Measurements from ENCODE around the gene ATF5. TPM values are rescaled to one million over a fixed set of nuclear protein-coding genes. Genes with fewer than 3 reads are reported as not detected.
"Not testable (repeated sequence)": the region's sequence is repeated elsewhere in the genome, so short reads cannot be mapped to it uniquely, and the experiment has no call there.

The ATF5 gene
- total RNA-seq, 2 experiments from 2014 or later = 16.3 to 19.1 TPM

- ChIA-PET CTCF (no interaction called here), POLR2A (no interaction called here)
- Histone ChIP-seq H3K36me3 (ENCODE audit: insufficient read depth, low read length) (no peaks in the 10 kb centered on the region), H3K27ac (ENCODE audit: low read depth in 1 of 2, low read length in 2 of 2) (no peak overlapping the region), H3K4me1 (ENCODE audit: insufficient read depth, low read length) (peaks cover 6% of the 10 kb centered on the region), H3K27me3 (ENCODE audit: control insufficient read depth in 1 of 2, insufficient read depth in 2 of 2, low read length in 2 of 2) (peaks cover 0 to 4% of the 10 kb centered on the region in 2 experiments), H3K9me3 (ENCODE audit: control insufficient read depth in 1 of 2, insufficient read depth in 1 of 2, low read length in 2 of 2) (peaks cover 0 to 13% of the 10 kb centered on the region in 2 experiments), H3K4me3 (ENCODE audit: low read length) (no peak overlapping the region)
- Mint-ChIP-seq H3K27me3 (peaks cover 23% of the 10 kb centered on the region), H3K4me1 (ENCODE audit: low read depth) (no peaks in the 10 kb centered on the region), H3K4me3 (no peak overlapping the region), H3K9me3 (no peaks in the 10 kb centered on the region), H3K27ac (no peak overlapping the region), H3K36me3 (ENCODE audit: low read depth) (no peaks in the 10 kb centered on the region)
- ATAC-seq (ENCODE audit: poor library complexity) (no peak), DNase-seq (no peak)
- intact Hi-C loops (cut with DNase I, micrococcal nuclease) = no loop called here
- TF ChIP-seq CTCF (IDR thresholded peaks at IDR 0.05) = no peak
Measured at GRCh38 chr19:49956115-49956495, 27.1 kb downstream of the ATF5 start.

GRCh38 chr19:49957262-49957915, 28.4 kb downstream of the ATF5 start:
- H3K4me3 Mint-ChIP-seq = no peak overlapping the region
- Histone ChIP-seq H3K27me3 (ENCODE audit: control insufficient read depth in 1 of 2, insufficient read depth in 2 of 2, low read length in 2 of 2) (peaks cover 0 to 3% of the 10 kb centered on the region in 2 experiments), H3K36me3 (ENCODE audit: insufficient read depth, low read length) (no peaks in the 10 kb centered on the region), H3K9me3 (ENCODE audit: control insufficient read depth in 1 of 2, insufficient read depth in 1 of 2, low read length in 2 of 2) (peaks cover 0 to 9% of the 10 kb centered on the region in 2 experiments), H3K27ac (ENCODE audit: low read depth in 1 of 2, low read length in 2 of 2) (no peak overlapping the region), H3K4me3 (ENCODE audit: low read length) (no peak overlapping the region), H3K4me1 (ENCODE audit: insufficient read depth, low read length) (peaks cover 6% of the 10 kb centered on the region)
- no peaks in the 10 kb centered on the region for H3K4me1 Mint-ChIP-seq (ENCODE audit: low read depth)
- DNase-seq = no peak
- intact Hi-C loops (cut with DNase I, micrococcal nuclease) = no loop called here
- TF ChIP-seq CTCF (IDR thresholded peaks at IDR 0.05) = no peak
- peaks cover 18% of the 10 kb centered on the region for H3K27me3 Mint-ChIP-seq
- H3K9me3 Mint-ChIP-seq = no peaks in the 10 kb centered on the region
- ChIA-PET CTCF (interaction anchor here (0.6 to 0.7 kb wide), 2 partner anchors 237 to 775 kb away, joined by 3 read pairs; no protein-coding TSS in a partner anchor), POLR2A (no interaction called here)
- H3K27ac Mint-ChIP-seq = no peak overlapping the region
- ATAC-seq (ENCODE audit: poor library complexity) = no peak
- no peaks in the 10 kb centered on the region for H3K36me3 Mint-ChIP-seq (ENCODE audit: low read depth)

GRCh38 chr19:49958144-49958543, 29.1 kb downstream of the ATF5 start:
- intact Hi-C loops (cut with DNase I, micrococcal nuclease); DNase-seq; H3K27ac ChIP-seq (ENCODE audit: low read depth in 1 of 2, low read length in 2 of 2); H3K27me3 ChIP-seq (ENCODE audit: control insufficient read depth in 1 of 2, insufficient read depth in 2 of 2, low read length in 2 of 2); H3K9me3 ChIP-seq (ENCODE audit: control insufficient read depth in 1 of 2, insufficient read depth in 1 of 2, low read length in 2 of 2); H3K9me3 Mint-ChIP-seq; POLR2A ChIA-PET; H3K36me3 Mint-ChIP-seq (ENCODE audit: low read depth); ATAC-seq (ENCODE audit: poor library complexity); H3K27ac Mint-ChIP-seq; H3K36me3 ChIP-seq (ENCODE audit: insufficient read depth, low read length); H3K4me3 ChIP-seq (ENCODE audit: low read length); H3K4me1 ChIP-seq (ENCODE audit: insufficient read depth, low read length); H3K4me1 Mint-ChIP-seq (ENCODE audit: low read depth); H3K4me3 Mint-ChIP-seq: not testable (repeated sequence)
- peaks cover 18% of the 10 kb centered on the region for H3K27me3 Mint-ChIP-seq
- CTCF ChIA-PET = interaction anchor here (0.6 kb wide), 1 partner anchor 236 kb away, joined by 3 read pairs; no protein-coding TSS in a partner anchor

GRCh38 chr19:49958596-49958995, 29.6 kb downstream of the ATF5 start:
- H3K9me3 Mint-ChIP-seq; POLR2A ChIA-PET; H3K27ac Mint-ChIP-seq; H3K4me1 Mint-ChIP-seq (ENCODE audit: low read depth); DNase-seq; CTCF ChIA-PET; ATAC-seq (ENCODE audit: poor library complexity); intact Hi-C loops (cut with DNase I, micrococcal nuclease); H3K4me3 Mint-ChIP-seq; H3K36me3 Mint-ChIP-seq (ENCODE audit: low read depth); H3K27ac ChIP-seq (ENCODE audit: low read depth in 1 of 2, low read length in 2 of 2); H3K27me3 ChIP-seq (ENCODE audit: control insufficient read depth in 1 of 2, insufficient read depth in 2 of 2, low read length in 2 of 2); H3K9me3 ChIP-seq (ENCODE audit: control insufficient read depth in 1 of 2, insufficient read depth in 1 of 2, low read length in 2 of 2); H3K36me3 ChIP-seq (ENCODE audit: insufficient read depth, low read length); H3K4me1 ChIP-seq (ENCODE audit: insufficient read depth, low read length); H3K4me3 ChIP-seq (ENCODE audit: low read length): not testable (repeated sequence)
- peaks cover 19% of the 10 kb centered on the region for H3K27me3 Mint-ChIP-seq

GRCh38 chr19:49959892-49960291, 30.9 kb downstream of the ATF5 start:
- H3K4me3 ChIP-seq (ENCODE audit: low read length); H3K4me1 Mint-ChIP-seq (ENCODE audit: low read depth); ATAC-seq (ENCODE audit: poor library complexity); H3K4me3 Mint-ChIP-seq; H3K36me3 ChIP-seq (ENCODE audit: insufficient read depth, low read length); CTCF ChIA-PET; intact Hi-C loops (cut with DNase I, micrococcal nuclease); H3K27ac ChIP-seq (ENCODE audit: low read depth in 1 of 2, low read length in 2 of 2); H3K4me1 ChIP-seq (ENCODE audit: insufficient read depth, low read length); H3K9me3 Mint-ChIP-seq; H3K27me3 ChIP-seq (ENCODE audit: control insufficient read depth in 1 of 2, insufficient read depth in 2 of 2, low read length in 2 of 2); H3K9me3 ChIP-seq (ENCODE audit: control insufficient read depth in 1 of 2, insufficient read depth in 1 of 2, low read length in 2 of 2); DNase-seq; H3K36me3 Mint-ChIP-seq (ENCODE audit: low read depth); POLR2A ChIA-PET; H3K27ac Mint-ChIP-seq: not testable (repeated sequence)
- peaks cover 20% of the 10 kb centered on the region for H3K27me3 Mint-ChIP-seq

- H3K4me3 ChIP-seq (ENCODE audit: low read length); H3K36me3 Mint-ChIP-seq (ENCODE audit: low read depth); H3K4me1 Mint-ChIP-seq (ENCODE audit: low read depth); intact Hi-C loops (cut with DNase I, micrococcal nuclease); H3K27ac ChIP-seq (ENCODE audit: low read depth in 1 of 2, low read length in 2 of 2); H3K4me3 Mint-ChIP-seq; H3K27ac Mint-ChIP-seq; H3K27me3 ChIP-seq (ENCODE audit: control insufficient read depth in 1 of 2, insufficient read depth in 2 of 2, low read length in 2 of 2); DNase-seq; H3K36me3 ChIP-seq (ENCODE audit: insufficient read depth, low read length); POLR2A ChIA-PET; H3K4me1 ChIP-seq (ENCODE audit: insufficient read depth, low read length); CTCF ChIA-PET; H3K9me3 Mint-ChIP-seq; ATAC-seq (ENCODE audit: poor library complexity): not testable (repeated sequence)
- H3K27me3 Mint-ChIP-seq = peaks cover 20% of the 10 kb centered on the region
- peaks cover 0 to 12% of the 10 kb centered on the region in 2 experiments for H3K9me3 ChIP-seq (ENCODE audit: control insufficient read depth in 1 of 2, insufficient read depth in 1 of 2, low read length in 2 of 2)
Measured at GRCh38 chr19:49960980-49961379, 32.0 kb downstream of the ATF5 start, which contains the start of gene SIGLEC11. Gene SIGLEC11, minus strand, starts transcription at chr19:49961172. Its CDS starts 91 bp downstream, at chr19:49961081.
